WTC11 (cell line): ENCODE data around the gene PCBP3. TPM values are rescaled to one million over a fixed set of nuclear protein-coding genes. Genes with fewer than 3 reads are reported as not detected.

ENCODE experiments used
- ATAC-seq: fragments of 200-7000 bp; cut with Tn5 transposase; 2 replicates; pipeline ENCODE4 v1.10.0; 2021; ENCODE audit warnings: mild to moderate bottlenecking, moderate library complexity
- CTCF ChIA-PET: fragments of 300-600 bp; sonication (Branson Sonifier 250); formaldehyde crosslinking; loops from one replicate; lab custom pipeline; 2021; ENCODE audit warnings: antibody characterized with exemption; lab: Charles Lee
- POLR2A ChIA-PET: fragments of 350-600 bp; sonication (Branson Sonifier 250); formaldehyde crosslinking; loops from one replicate; lab custom pipeline; 2021; ENCODE audit warnings: antibody characterized with exemption; lab: Charles Lee
- DNase-seq: peaks from one replicate; pipeline ENCODE4 v3.0.0; 2021; ENCODE audit warnings: low spot score
- H3K27ac Mint-ChIP-seq: 2 replicates; pipeline ENCODE4 v1.8.0; 2021; ENCODE audit warnings: mixed read lengths
- H3K27me3 Mint-ChIP-seq: 2 replicates; pipeline ENCODE4 v1.8.0; 2021; ENCODE audit warnings: low read depth, mild to moderate bottlenecking, moderate library complexity, mixed read lengths
- H3K36me3 Mint-ChIP-seq: 2 replicates; pipeline ENCODE4 v1.8.0; 2021; ENCODE audit warnings: mixed read lengths
- H3K4me1 Mint-ChIP-seq: 2 replicates; pipeline ENCODE4 v1.8.0; 2022; ENCODE audit warnings: mixed read lengths
- H3K4me3 Mint-ChIP-seq: 2 replicates; pipeline ENCODE4 v1.8.0; 2021; ENCODE audit warnings: mild to moderate bottlenecking, moderate library complexity, mixed read lengths
- H3K9me3 Mint-ChIP-seq: 2 replicates; pipeline ENCODE4 v1.8.0; 2021; ENCODE audit warnings: mixed read lengths
- CBFB ChIP-seq: sonication (generic); formaldehyde crosslinking; IDR thresholded peaks from 2 replicates; pipeline ENCODE4 v1.8.1; 2022; ENCODE audit warnings: mild to moderate bottlenecking, low read depth, missing genetic modification reagents
- IRF2 ChIP-seq: sonication (generic); formaldehyde crosslinking; IDR thresholded peaks from 2 replicates; pipeline ENCODE4 v1.8.0; 2022; ENCODE audit warnings: low read depth, missing genetic modification reagents, borderline replicate concordance
- KAT7 ChIP-seq: sonication (generic); formaldehyde crosslinking; IDR thresholded peaks from 2 replicates; pipeline ENCODE4 v1.8.1; 2023; ENCODE audit warnings: missing genetic modification reagents, mild to moderate bottlenecking, borderline replicate concordance
- MYBL2 ChIP-seq: sonication (generic); formaldehyde crosslinking; IDR thresholded peaks from 2 replicates; pipeline ENCODE4 v1.8.1; 2023; ENCODE audit warnings: mild to moderate bottlenecking, moderate library complexity, missing genetic modification reagents
- NFYB ChIP-seq: sonication (generic); formaldehyde crosslinking; conservative IDR thresholded peaks from 2 replicates; pipeline ENCODE4 v1.8.0; 2022; ENCODE audit warnings: low read depth, missing genetic modification reagents
- NR3C1 ChIP-seq: sonication (generic); formaldehyde crosslinking; conservative IDR thresholded peaks from 2 replicates; pipeline ENCODE4 v1.8.1; 2023; ENCODE audit warnings: low read depth, mild to moderate bottlenecking, missing genetic modification reagents
- PRRX2 ChIP-seq: fragments of 250-450 bp; sonication (Bioruptor Pico); IDR thresholded peaks from 2 replicates; pipeline ENCODE4 v1.8.0; 2021; ENCODE audit warnings: mild to moderate bottlenecking
- ZBTB21 ChIP-seq: sonication (generic); formaldehyde crosslinking; IDR thresholded peaks from 2 replicates; pipeline ENCODE4 v1.8.1; 2023; ENCODE audit warnings: mild to moderate bottlenecking, missing genetic modification reagents, borderline replicate concordance
- ZNF219 ChIP-seq: sonication (generic); formaldehyde crosslinking; IDR thresholded peaks from 2 replicates; pipeline ENCODE4 v1.8.0; 2023; ENCODE audit warnings: missing genetic modification reagents, mild to moderate bottlenecking, borderline replicate concordance
- ZNF416 ChIP-seq: fragments of 250-450 bp; sonication (Bioruptor Pico); IDR thresholded peaks from 2 replicates; pipeline ENCODE4 v1.9.0; 2021; ENCODE audit warnings: mild to moderate bottlenecking, inconsistent platforms
- ZNF423 ChIP-seq: fragments of 250-450 bp; sonication (Bioruptor Pico); IDR thresholded peaks from 2 replicates; pipeline ENCODE4 v2.1.2; 2022; ENCODE audit warnings: mild to moderate bottlenecking, moderate library complexity
- total RNA-seq: library from RNA; stranded (reverse); gene quantifications from 3 replicates; pipeline ENCODE4 v1.2.3, GENCODE V29; 2021
- TF ChIP-seq, protein P1 (sequence below): fragments of 250-450 bp; sonication (Bioruptor Pico); IDR thresholded peaks from 2 replicates; pipeline ENCODE4 v1.9.0; 2021; ENCODE audit warnings: mild to moderate bottlenecking
- TF ChIP-seq, protein P2 (sequence below): sonication (generic); formaldehyde crosslinking; IDR thresholded peaks from 2 replicates; pipeline ENCODE4 v1.8.0; 2023; ENCODE audit warnings: missing genetic modification reagents, mild to moderate bottlenecking, borderline replicate concordance
- TF ChIP-seq, protein P3 (sequence below): sonication (generic); formaldehyde crosslinking; IDR thresholded peaks from 2 replicates; pipeline ENCODE4 v1.8.1; 2023; ENCODE audit warnings: mild to moderate bottlenecking, missing genetic modification reagents
- TF ChIP-seq, protein P4 (sequence below): sonication (generic); formaldehyde crosslinking; conservative IDR thresholded peaks from 2 replicates; pipeline ENCODE4 v1.8.1; 2022; ENCODE audit warnings: mild to moderate bottlenecking, missing genetic modification reagents

PCBP3 gene
- total RNA-seq, 1 experiment from 2014 or later = 8.5 TPM

DNA sequence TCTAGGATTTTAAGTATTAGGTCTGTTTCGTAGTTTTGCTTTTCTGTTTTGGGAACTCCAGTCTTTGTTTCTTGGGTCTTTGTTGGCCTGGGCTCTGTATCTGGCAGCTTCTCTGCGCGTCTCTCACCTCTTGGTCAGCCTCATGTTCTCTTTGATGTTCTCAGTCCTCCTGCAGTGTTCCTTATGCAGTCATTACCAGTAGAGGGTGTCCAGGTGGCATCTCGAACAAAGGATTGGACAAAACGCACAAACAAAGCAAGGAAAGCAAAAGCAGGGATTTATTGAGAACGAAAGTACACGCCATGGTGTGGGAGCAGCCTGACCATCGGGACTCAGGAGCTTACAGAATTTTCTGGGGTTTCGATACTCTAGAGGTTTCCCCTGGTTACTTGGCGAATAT, 204.3 kb downstream of the PCBP3 start (continued):
- TF ChIP-seq, protein P1, sequence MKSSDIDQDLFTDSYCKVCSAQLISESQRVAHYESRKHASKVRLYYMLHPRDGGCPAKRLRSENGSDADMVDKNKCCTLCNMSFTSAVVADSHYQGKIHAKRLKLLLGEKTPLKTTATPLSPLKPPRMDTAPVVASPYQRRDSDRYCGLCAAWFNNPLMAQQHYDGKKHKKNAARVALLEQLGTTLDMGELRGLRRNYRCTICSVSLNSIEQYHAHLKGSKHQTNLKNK (CRISPR knock-in tag) = no peak
- TF ChIP-seq NFYB (CRISPR knock-in tag) = no peak
- TF ChIP-seq, protein P2, sequence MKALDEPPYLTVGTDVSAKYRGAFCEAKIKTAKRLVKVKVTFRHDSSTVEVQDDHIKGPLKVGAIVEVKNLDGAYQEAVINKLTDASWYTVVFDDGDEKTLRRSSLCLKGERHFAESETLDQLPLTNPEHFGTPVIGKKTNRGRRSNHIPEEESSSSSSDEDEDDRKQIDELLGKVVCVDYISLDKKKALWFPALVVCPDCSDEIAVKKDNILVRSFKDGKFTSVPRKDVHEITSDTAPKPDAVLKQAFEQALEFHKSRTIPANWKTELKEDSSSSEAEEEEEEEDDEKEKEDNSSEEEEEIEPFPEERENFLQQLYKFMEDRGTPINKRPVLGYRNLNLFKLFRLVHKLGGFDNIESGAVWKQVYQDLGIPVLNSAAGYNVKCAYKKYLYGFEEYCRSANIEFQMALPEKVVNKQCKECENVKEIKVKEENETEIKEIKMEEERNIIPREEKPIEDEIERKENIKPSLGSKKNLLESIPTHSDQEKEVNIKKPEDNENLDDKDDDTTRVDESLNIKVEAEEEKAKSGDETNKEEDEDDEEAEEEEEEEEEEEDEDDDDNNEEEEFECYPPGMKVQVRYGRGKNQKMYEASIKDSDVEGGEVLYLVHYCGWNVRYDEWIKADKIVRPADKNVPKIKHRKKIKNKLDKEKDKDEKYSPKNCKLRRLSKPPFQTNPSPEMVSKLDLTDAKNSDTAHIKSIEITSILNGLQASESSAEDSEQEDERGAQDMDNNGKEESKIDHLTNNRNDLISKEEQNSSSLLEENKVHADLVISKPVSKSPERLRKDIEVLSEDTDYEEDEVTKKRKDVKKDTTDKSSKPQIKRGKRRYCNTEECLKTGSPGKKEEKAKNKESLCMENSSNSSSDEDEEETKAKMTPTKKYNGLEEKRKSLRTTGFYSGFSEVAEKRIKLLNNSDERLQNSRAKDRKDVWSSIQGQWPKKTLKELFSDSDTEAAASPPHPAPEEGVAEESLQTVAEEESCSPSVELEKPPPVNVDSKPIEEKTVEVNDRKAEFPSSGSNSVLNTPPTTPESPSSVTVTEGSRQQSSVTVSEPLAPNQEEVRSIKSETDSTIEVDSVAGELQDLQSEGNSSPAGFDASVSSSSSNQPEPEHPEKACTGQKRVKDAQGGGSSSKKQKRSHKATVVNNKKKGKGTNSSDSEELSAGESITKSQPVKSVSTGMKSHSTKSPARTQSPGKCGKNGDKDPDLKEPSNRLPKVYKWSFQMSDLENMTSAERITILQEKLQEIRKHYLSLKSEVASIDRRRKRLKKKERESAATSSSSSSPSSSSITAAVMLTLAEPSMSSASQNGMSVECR = no peak
- TF ChIP-seq IRF2 (CRISPR knock-in tag) = no peak
- TF ChIP-seq CBFB (CRISPR knock-in tag) = no peak
- no peak for TF ChIP-seq ZNF219
- TF ChIP-seq, all 79 proteins: peak for 0

DNA sequence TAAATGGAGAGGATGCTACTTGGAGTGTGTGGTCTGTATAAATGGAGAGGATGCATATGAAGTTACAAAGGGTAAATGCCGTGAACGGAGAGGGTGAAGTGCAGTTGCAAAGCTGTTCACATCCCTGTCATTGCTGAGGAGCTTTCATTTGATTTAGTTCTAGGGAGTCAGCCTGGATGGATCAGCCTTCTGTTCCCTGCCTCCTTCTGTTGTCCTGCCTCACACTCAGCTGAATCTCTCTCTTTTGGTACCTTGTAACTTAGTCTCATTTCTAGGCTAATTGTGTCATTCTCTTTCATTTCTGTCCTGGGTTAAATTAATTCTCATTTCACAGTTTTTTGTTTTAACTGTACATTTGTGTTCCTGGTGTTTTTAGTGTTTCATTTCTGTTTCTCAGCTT, 204.8 kb downstream of the PCBP3 start:
- no peaks in the 10 kb centered on the region; the same call in 1 of the 2 replicates for H3K27me3 Mint-ChIP-seq
- CTCF ChIA-PET = interaction anchor here (1.1 kb wide), 1 partner anchor 75 kb away, joined by 4 read pairs; no protein-coding TSS in a partner anchor
- H3K4me3 Mint-ChIP-seq = no peak overlapping the region
- no peak for ATAC-seq
- H3K4me1 Mint-ChIP-seq = 0 out of 2 replicates have a peak, but pooled peaks cover 7% of the 10 kb centered on the region
- no peaks in the 10 kb centered on the region for H3K36me3 Mint-ChIP-seq
- H3K27ac Mint-ChIP-seq = no peak overlapping the region
- TF ChIP-seq NR3C1 (no peak), KAT7 (CRISPR knock-in tag) (no peak), ZBTB21 (CRISPR knock-in tag) (no peak), PRRX2 (CRISPR knock-in tag) (no peak), MYBL2 (no peak), ZNF416 (CRISPR knock-in tag) (no peak), ZNF423 (no peak)
- TF ChIP-seq, all 79 proteins: peak for 0
- POLR2A ChIA-PET = no interaction called here
- no peak for DNase-seq
- no peaks in the 10 kb centered on the region for H3K9me3 Mint-ChIP-seq

DNA sequence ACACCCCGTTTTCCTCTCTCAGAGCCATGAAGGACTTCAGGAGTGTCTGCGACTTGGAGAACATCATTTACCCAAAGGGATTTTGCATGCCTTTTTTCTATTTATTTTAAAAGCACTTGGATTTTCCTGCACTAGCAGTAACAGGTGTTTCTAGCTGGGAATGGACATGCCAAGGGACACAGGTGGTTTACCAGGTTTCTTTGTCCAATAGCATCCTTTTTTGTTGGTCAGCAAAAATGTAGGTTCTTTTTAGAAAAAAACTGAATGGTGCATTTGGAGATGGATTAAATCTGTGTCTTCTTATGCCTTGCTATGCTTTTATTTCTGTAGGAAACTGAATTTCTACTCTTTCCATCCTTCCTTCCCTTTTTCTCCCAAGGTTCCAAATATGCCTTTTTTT, 205.3 kb downstream of the PCBP3 start:
- H3K9me3 Mint-ChIP-seq = no peaks in the 10 kb centered on the region
- 0 out of 2 replicates have a peak, but pooled peaks cover 7% of the 10 kb centered on the region for H3K4me1 Mint-ChIP-seq
- TF ChIP-seq ZNF423 = no peak
- no peak for DNase-seq
- H3K36me3 Mint-ChIP-seq = no peaks in the 10 kb centered on the region
- ChIA-PET CTCF (no interaction called here), POLR2A (no interaction called here)
- H3K27ac Mint-ChIP-seq = no peak overlapping the region
- no peaks in the 10 kb centered on the region; the same call in 1 of the 2 replicates for H3K27me3 Mint-ChIP-seq
- ATAC-seq = no peak
- H3K4me3 Mint-ChIP-seq = no peak overlapping the region

DNA sequence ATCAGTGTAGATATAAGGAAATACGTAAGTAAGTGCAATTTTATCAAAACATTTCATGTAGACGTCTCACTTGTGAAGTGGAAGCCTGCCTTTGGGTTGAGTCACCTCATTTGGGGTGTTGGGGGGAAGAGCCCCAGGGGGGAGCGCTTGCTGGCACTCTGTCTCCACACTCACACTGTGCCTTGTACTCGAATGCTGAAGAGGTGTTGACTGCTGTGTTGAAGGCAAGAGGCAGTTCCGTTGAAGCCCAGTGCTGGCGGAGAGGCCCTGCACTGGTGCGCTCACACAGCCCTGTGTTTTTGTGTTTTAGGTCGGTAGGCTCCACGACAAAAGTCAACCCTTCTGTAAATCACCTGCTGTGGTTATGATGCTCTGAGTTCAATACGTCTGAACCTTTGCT, 206.1 kb downstream of the PCBP3 start:
- DNase-seq (no peak), ATAC-seq (no peak)
- CTCF ChIA-PET = no interaction called here
- no peak overlapping the region for H3K4me3 Mint-ChIP-seq
- POLR2A ChIA-PET = no interaction called here
- TF ChIP-seq, protein P3, sequence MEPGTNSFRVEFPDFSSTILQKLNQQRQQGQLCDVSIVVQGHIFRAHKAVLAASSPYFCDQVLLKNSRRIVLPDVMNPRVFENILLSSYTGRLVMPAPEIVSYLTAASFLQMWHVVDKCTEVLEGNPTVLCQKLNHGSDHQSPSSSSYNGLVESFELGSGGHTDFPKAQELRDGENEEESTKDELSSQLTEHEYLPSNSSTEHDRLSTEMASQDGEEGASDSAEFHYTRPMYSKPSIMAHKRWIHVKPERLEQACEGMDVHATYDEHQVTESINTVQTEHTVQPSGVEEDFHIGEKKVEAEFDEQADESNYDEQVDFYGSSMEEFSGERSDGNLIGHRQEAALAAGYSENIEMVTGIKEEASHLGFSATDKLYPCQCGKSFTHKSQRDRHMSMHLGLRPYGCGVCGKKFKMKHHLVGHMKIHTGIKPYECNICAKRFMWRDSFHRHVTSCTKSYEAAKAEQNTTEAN = no peak
- TF ChIP-seq, protein P4, sequence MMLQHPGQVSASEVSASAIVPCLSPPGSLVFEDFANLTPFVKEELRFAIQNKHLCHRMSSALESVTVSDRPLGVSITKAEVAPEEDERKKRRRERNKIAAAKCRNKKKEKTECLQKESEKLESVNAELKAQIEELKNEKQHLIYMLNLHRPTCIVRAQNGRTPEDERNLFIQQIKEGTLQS = no peak
- H3K4me1 Mint-ChIP-seq = peaks cover 11% of the 10 kb centered on the region
- no peaks in the 10 kb centered on the region for H3K27me3 Mint-ChIP-seq
- no peak overlapping the region for H3K27ac Mint-ChIP-seq
- H3K36me3 Mint-ChIP-seq = no peaks in the 10 kb centered on the region
- no peaks in the 10 kb centered on the region for H3K9me3 Mint-ChIP-seq
